HG02610 (cell line): ENCODE results near the gene TMBIM4.
"Not testable (repeated sequence)": the region's sequence is repeated elsewhere in the genome, so short reads cannot be mapped to it uniquely, and the experiment has no call there.

ENCODE experiments used
- ATAC-seq: cut with Tn5 transposase; IDR thresholded peaks from one replicate; pipeline ENCODE4 v1.9.1; 2021; ENCODE audit warnings: mild to moderate bottlenecking, moderate library complexity; ENCODE audit not compliant: unreplicated experiment

TMBIM4 gene

GRCh38 chr12:66169221-66170170 lies at the start of gene TMBIM4:
TSS of gene TMBIM4 (minus strand) at chr12:66169996. CDS start at chr12:66169951, 45 bp downstream.
- ATAC-seq: peak; percentile 90

GRCh38 chr12:66217342-66217917 lies 47.6 kb upstream of the TMBIM4 start:
- ATAC-seq: no peak

DNA sequence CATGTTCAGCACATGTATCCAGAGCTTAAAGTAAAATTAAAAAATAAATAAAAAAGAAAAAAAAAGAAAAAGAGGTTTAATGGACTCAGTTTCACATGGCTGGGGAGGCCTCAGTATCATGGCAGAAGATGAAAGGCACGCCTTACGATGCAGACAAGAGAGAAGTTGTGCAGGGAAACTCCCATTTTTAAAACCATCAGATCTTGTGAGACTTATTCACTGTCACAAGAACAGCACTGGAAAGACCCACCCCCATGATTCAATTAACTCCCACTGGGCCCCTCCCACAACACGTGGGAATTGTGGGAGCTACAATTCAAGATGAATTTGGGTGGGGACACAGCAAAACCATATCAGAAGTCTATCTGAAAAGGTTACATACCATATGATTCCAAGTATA lies 43.2 kb upstream of the TMBIM4 start:
- ATAC-seq: not testable (repeated sequence)

DNA sequence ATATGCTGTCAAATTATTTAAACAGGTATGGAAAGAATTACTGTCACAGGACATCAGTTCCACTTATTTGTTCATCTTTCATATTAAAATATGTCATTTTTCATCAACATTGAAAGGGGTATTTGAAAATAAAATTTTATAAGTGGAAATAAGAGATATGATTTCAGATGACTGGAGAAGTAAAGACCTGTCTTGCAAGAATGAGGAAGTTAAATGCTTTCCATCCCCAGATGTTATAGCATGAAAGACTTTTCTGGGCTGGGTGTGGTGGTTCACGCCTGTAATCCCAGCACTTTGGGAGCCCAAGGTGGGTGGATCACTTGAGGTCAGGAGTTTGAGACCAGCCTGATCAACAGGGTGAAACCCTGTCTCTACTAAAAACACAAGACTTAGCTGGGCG lies 41.8 kb upstream of the TMBIM4 start:
- not testable (repeated sequence) for ATAC-seq

DNA sequence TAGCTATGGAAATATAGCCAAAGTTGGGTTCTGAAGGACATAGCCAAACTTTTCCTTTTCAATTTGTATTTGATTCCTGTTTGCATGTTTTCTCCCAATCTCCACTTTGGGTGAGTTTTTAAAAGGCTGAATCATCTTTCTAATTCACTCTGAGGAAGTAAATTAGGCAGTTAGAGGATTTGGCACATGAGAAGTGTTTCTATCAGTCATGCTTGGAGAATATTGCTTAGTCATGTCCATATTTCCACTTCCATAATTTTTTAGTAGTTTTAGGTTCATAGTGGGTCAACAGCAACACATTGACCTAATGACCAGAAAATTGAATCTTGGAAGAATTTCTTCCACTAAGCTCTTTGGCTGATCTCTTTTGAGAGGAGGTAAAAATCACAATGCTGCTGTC lies 41.0 kb upstream of the TMBIM4 start:
- ATAC-seq: no peak

DNA sequence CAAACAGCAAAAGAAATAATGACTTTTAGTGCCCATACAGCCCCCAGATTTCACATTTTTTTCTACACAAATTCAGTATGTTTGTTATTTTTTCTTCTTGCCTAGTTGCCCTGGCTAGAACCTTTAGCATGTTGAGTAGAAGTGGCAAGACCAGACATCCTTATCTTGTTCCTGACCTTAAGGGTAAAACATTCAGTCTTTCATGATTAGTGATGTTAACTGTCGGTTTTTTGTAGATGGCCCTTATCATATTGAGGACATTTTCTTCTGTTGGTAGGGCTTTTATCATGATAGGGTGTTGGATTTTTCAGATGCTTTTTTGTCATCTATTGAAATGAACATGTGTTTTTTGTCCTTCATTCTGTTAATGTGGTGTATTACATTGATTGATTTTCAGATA lies 36.3 kb upstream of the TMBIM4 start:
- no peak for ATAC-seq

DNA sequence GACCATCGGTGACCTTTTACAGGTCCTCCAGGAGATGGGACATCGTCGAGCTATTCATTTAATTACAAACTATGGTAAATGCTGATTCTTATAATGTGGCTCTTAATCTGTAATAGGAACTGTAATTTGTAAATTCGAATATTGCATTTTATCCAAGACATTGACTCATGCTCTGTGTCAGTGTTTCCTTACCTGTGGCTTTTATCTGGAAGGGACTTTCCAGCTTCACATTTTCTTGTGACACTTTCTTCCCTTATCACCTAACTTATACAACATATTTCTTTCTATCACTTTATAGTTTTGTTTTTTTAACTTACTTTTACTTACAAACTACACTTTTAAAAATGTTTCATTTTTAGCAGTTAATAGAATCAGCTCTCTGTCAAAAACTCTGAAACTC lies 34.0 kb upstream of the TMBIM4 start:
- ATAC-seq: no peak

GRCh38 chr12:66199831-66200509 lies 30.2 kb upstream of the TMBIM4 start:
- no peak for ATAC-seq

DNA sequence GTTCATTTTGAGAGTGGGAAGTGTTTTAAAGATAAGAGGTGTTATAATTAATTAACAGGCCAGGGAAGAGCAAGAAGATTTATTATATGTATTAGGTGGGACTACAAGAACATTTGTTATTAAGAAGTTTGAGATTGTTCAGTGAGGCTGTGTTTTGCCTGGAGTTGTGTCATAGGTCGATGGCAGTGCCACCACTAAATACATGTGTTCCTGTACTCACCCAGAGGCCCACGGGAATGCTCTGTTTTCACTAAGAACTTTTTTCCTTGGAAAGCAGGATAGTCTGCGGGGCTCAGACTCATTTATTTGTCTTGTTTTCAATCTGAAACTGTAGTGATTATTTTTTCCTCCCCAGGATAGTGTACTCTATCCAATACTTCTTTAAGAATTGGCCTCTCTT lies 29.3 kb upstream of the TMBIM4 start:
- ATAC-seq: no peak

DNA sequence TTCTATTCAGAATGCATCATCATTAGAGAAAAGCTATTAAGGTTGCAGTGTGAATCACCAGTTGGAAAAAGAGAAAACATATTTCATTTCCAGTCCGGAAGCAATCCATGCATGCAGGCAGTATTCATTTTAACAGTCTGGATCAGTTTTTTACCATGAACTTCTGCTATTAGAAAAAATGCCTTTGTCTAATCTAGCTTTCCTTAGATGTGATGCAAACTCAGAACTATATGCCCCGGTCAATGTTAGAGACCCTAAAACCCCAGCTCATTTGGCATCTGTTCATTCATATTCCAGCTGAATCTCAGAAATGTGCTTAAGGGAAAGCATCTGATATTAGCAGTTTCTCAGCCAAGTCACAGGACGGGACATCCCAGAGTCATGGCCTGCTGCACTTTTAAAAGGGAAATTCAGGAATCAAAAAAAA lies 27.7 kb upstream of the TMBIM4 start:
- no peak for ATAC-seq

DNA sequence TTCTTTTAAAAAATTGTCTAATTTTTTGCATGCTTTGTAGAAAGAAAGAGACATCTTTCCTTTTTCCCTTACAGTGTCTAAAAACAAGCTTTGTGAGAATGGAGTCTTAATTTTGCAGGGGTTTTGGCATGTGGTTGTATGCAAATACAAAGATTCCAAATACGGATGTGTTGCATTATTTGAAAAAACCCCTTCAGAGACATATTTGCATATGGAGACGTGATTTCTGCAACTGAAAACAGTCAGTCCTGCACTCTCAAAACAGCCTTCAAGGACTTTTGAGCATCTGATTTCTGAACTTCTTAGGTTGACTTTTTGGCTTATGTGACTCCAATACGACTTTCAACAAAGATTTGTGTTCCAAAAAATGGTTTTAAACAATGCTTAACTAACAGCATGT lies 27.0 kb upstream of the TMBIM4 start:
- peak; percentile 94 for ATAC-seq

DNA sequence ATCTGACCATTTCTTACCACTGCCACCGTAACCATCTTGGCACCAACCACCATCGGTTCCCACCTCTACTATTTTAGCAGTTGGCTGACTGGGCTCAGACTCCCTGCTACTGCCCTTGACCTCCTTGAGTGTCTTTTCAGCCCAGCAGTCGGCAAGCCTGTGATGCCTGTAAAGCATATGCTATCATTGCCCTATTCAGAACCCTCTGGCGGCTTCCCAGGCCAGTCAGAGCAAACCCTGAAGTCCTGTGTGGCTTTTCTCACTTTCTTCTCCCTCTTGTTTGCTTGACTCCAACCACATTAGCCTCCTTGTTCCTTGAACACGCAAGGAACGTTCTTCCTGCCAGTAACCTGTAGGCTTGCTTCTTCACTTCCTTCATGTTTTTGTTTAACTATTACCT lies 25.4 kb upstream of the TMBIM4 start:
- no peak for ATAC-seq

- no peak for ATAC-seq
Measured at GRCh38 chr12:66194122-66194521, 24.3 kb upstream of the TMBIM4 start.

DNA sequence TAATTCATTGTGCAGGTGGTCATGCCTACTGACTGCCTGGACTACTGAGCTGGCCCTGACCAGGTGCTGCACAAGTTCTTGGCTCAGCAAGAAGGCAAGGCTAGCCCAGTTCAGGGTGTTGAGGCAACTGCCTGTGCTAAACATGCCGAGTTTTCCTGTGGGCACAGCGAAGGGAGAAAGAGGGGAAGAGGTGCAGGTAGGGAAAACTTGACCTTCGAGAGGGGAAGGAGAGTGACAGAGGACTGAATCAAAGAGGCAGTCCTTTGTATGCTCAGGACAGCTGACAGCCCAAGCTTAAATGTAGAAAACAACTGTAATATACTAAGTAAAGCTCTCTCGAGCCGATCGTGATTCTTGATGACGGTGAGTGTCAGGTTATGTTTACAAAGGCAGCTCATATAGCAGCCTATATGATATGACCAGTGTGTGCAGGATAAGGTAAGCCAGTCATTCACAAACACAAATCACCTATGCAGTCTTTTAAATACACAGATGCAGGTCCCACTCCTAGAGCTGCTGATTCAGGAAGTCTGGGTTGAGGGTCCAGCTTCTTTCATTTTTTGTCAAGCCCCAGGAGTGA lies 21.8 kb upstream of the TMBIM4 start:
- no peak for ATAC-seq

DNA sequence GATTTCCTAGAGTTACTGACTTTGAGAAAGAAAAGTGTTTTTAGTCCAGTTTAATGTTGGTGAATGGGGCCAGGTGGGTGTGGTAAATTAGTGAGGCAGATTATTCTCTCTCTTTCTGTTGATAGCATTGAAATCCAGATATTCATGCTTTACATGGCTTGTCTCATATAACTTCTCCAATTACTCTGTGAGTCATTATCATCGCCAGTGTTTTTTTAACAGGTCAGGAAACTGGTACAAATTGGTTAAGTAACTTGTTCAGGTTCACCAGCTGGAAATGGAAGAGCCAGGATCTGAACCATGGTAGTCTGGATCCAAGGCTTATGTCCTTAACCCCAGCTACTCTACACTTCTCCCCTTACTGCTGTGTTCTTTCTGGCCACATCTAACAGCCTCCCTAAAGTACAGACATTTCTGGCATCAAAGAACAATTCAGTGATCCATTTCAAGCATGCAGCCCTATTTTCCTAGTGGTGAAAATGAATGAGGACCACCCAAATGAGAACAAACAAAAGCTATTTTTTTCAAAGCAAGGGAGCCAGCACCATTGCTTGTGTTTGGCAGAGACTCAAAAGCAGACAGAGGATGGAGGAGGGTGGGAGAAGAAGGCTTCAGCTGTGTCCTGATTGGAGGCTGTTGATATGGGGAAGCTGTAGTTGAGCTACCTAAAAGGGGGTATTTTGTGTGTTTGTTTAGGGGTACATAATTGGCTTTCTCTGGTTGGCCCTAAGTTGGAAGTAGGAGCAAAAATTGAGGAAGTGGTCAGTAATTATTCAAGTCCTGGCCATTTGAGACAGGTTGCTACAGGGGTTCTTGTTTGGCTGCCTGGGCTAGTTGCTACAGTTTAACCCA lies 20.9 kb upstream of the TMBIM4 start:
- no peak for ATAC-seq

DNA sequence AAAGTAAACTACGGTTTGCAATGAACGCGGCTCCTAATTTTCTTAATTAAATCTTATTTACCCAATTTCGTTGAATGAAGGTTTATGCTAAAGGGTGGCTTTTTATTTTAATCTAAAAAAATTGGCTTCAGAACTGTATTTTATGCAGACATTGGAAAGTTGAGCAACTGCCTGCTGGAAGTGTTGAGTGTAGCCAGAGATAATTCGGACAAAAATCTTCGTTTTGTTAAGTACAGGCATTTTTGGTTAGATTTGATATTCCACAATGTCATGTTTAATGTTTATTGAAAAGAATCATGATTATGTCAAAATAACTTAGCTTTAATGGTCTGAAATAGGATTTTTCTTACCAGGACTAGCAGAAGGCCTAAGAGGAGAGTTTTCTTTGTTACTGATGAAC lies 20.1 kb upstream of the TMBIM4 start:
- ATAC-seq: no peak

DNA sequence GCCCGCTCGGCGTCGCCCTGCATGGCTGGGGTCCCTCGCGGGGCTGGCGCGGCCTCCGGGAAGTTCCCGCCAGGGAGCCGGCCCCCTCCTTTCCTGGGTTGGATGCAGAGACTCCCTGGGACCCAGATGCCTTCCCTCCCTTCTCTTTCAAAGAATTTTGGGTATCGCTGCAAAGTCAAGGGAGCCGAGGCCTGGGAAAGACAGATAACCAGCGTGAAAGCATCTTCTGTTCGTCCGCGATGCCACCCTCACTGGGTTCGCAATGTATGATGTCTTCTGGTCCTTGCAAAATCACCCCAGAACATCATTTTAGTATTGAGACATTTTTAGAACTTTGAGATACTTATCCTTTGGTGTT lies 19.7 kb upstream of the TMBIM4 start:
- ATAC-seq: peak; percentile 15

GRCh38 chr12:66188584-66189485 lies 19.0 kb upstream of the TMBIM4 start, which contains the start of gene IRAK3:
TSS of gene IRAK3 (plus strand) at chr12:66189214. CDS start at chr12:66189300, 86 bp downstream.
- ATAC-seq: peak; percentile 60

DNA sequence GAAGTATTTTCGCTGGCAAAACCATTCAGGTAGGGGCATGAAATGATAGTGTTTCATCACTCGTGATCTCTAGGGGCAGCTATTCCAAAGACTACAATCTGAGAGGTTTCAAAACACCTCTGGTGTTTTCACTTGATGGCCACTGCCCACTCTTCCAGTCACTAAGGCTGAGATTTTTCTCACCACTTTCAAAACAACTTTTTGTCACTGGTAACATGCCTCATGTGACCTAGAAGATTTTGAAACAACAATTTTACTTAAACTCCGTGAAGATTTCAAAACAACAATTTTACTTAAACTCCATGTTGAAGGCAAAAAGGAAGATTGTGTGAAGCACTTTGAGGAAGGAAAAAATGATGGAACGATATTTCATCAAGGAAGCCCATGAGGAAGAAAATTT lies 18.0 kb upstream of the TMBIM4 start:
- no peak for ATAC-seq
